Spleen (tissue), 11 donors: ENCODE results near the gene LSM2. TPM values are rescaled to one million over a fixed set of nuclear protein-coding genes. Genes with fewer than 3 reads are reported as not detected.
A peak's percentile ranks its signal among the peaks of the same experiment; 100 is the strongest.

Source experiments
- DNase-seq: peaks from one replicate; pipeline ENCODE4 v3.0.0-alpha.2; 2020
- H3K27ac ChIP-seq, 8 donors: fragments of 200-600 bp; sonication (generic) in 7 of 8; 1 replicate in 4 of 8; 2 replicates in 4 of 8; pipeline versions ENCODE4 v1.5.0 to v1.8.0; 2016 to 2021; ENCODE audit warnings: inconsistent platforms in 4 of 8, mild to moderate bottlenecking in 4 of 8, moderate library complexity in 1 of 8
- H3K27me3 ChIP-seq, 7 donors: fragments of 200-600 bp; sonication (generic) in 6 of 7; replicated peaks in 1 of 7; 1 replicate in 4 of 7; 2 replicates in 3 of 7; pipeline versions ENCODE4 v1.5.0 to v1.8.0; 2016 to 2021; ENCODE audit warnings: inconsistent platforms in 3 of 7, mild to moderate bottlenecking in 1 of 7
- H3K36me3 ChIP-seq, 6 donors: fragments of 200-600 bp; sonication (generic) in 5 of 6; 1 replicate in 4 of 6; 2 replicates in 2 of 6; pipeline versions ENCODE4 v1.5.0 to v1.8.0; 2016 to 2021; ENCODE audit warnings: inconsistent platforms in 2 of 6
- H3K4me1 ChIP-seq, 6 donors: fragments of 200-600 bp; sonication (generic) in 5 of 6; 1 replicate in 3 of 6; 2 replicates in 3 of 6; pipeline versions ENCODE4 v1.5.0 to v1.8.0; 2016 to 2021; ENCODE audit warnings: inconsistent platforms in 3 of 6
- H3K4me3 ChIP-seq, 8 donors: fragments of 200-600 bp; sonication (generic) in 7 of 8; 1 replicate in 4 of 8; 2 replicates in 4 of 8; pipeline versions ENCODE4 v1.5.0 to v1.8.0; 2016 to 2021; ENCODE audit warnings: inconsistent platforms in 4 of 8, mild to moderate bottlenecking in 4 of 8, moderate library complexity in 2 of 8
- H3K9me3 ChIP-seq, 8 donors: fragments of 200-600 bp; sonication (generic) in 7 of 8; 1 replicate in 4 of 8; 2 replicates in 4 of 8; pipeline versions ENCODE4 v1.5.0 to v1.8.0; 2016 to 2021; ENCODE audit warnings: inconsistent platforms in 4 of 8
- CTCF ChIP-seq, 11 experiments: fragments of 200-600 bp in 7 of 11; fragments of 450-650 bp in 4 of 11; sonication (generic) in 4 of 11; IDR thresholded peaks in 8 of 11; conservative IDR thresholded peaks in 3 of 11; 1 replicate in 7 of 11; 2 replicates in 4 of 11; pipeline versions ENCODE4 v1.4.0 to v1.8.0; 2016 to 2021; ENCODE audit warnings: antibody characterized with exemption in 11 of 11, inconsistent platforms in 4 of 11, mild to moderate bottlenecking in 1 of 11
- POLR2A ChIP-seq, 3 donors: fragments of 450-650 bp; IDR thresholded peaks; one replicate each; pipeline ENCODE4 v1.5.1; 2017; ENCODE audit warnings: antibody characterized with exemption in 3 of 3, mild to moderate bottlenecking in 1 of 3
- POLR2AphosphoS5 ChIP-seq, 3 donors: sonication (generic); formaldehyde crosslinking; IDR thresholded peaks; one replicate each; pipeline ENCODE4 v1.5.1; 2017; ENCODE audit warnings: antibody characterized with exemption in 3 of 3
- whole genome bisulfite sequencing, 5 donors: extraction: QIAGEN DNeasy Blood & Tissue Kit in 3 of 5; methylation state at CpG; one replicate each; pipeline versions ENCODE4 v1.1.5 to v1.1.7; 2013 to 2018; 5-methylcytosine and 5-hydroxymethylcytosine counted together
- intact Hi-C: fragments of 100-400 bp; cut with DNase I; formaldehyde crosslinking; loops from one replicate; pipeline ENCODE4 v1.15.0; 2023; ENCODE audit warnings: low total_unique reads
- polyA plus RNA-seq, 3 donors: library from polyadenylated mRNA; stranded (reverse); fragments of 200-250 nt; gene quantifications; one replicate each; pipeline ENCODE4 v1.2.1, GENCODE V29; 2013
- small RNA-seq, 4 donors: library from RNA; depleted of rRNA; stranded (forward); fragments of <200 nt; gene quantifications; one replicate each; pipeline ENCODE3, GENCODE V24; 2016
- total RNA-seq, 7 donors: library from RNA; depleted of rRNA in 3 of 7; stranded (reverse); fragments of >200 nt in 3 of 7; fragmentation: NEBNext Ultra II Directional in 4 of 7; extraction: Animal tissue kit (Norgen Biotek cat#: 25700) in 4 of 7; gene quantifications; one replicate each; pipeline versions ENCODE4 v1.1.0 to v1.2.1, GENCODE V29; 2016 to 2021
- donor health status: healthy with polysubstance abuse.
- donor health status: DM: no; HTN: no; CAD: no; lungs with moderate emphysema.
- donor health status: DM: no; HTN: no; CAD: no.
- donor health status: Bipolar disorder and iron deficiency.
- donor health status: healthy.
- donor health status: DM: no; HTN: no; CAD: no.
- donor health status: DM: yes; HTN: yes; CAD: no.

LSM2 gene
- total and polyA plus RNA-seq, 10 donors, result 35.9 to 98.9 (median 51.6) TPM

GRCh38 chr6:31750411-31751022 lies 56.2 kb downstream of the LSM2 start:
- DNase-seq, result no peak
- Histone ChIP-seq H3K4me3 (no peak overlapping the region), H3K9me3 (no peaks in the 10 kb centered on the region), H3K27ac (no peak overlapping the region), H3K36me3 (peaks cover 0 to 4% (median 0%) of the 10 kb centered on the region in 6 donors), H3K4me1 (no peaks in the 10 kb centered on the region), H3K27me3 (no peaks in the 10 kb centered on the region)
- TF ChIP-seq CTCF (IDR thresholded peaks at IDR 0.05 in 8 of 11, conservative IDR thresholded peaks at IDR 0.05 in 3 of 11) (no peak), POLR2A (IDR thresholded peaks at IDR 0.05) (no peak), POLR2AphosphoS5 (IDR thresholded peaks at IDR 0.05) (no peak)
- WGBS, 5 donors, result 93 to 96% (median 94%) methylated on average over 7 of the region's 7 CpGs
- intact Hi-C loops, result no loop called here

- intact Hi-C loops, result no loop called here
- Histone ChIP-seq H3K9me3 (no peaks in the 10 kb centered on the region), H3K27me3 (no peaks in the 10 kb centered on the region), H3K4me1 (no peaks in the 10 kb centered on the region), H3K27ac (no peak overlapping the region), H3K4me3 (no peak overlapping the region), H3K36me3 (peaks cover 0 to 4% (median 0%) of the 10 kb centered on the region in 6 donors)
- TF ChIP-seq POLR2AphosphoS5 (IDR thresholded peaks at IDR 0.05) (no peak), CTCF (IDR thresholded peaks at IDR 0.05 in 8 of 11, conservative IDR thresholded peaks at IDR 0.05 in 3 of 11) (no peak), POLR2A (IDR thresholded peaks at IDR 0.05) (no peak)
- 86 to 97% (median 96%) methylated on average over 8 of the region's 8 CpGs for WGBS, 5 donors
- peak; percentile 18 for DNase-seq
These were observed 57.3 kb downstream of the LSM2 start for GRCh38 chr6:31749301-31750036.

Small RNAs within 50 kb of the gene (small RNA-seq; reads per million reads assigned to genes)
- gene MSH5-SAPCD1 (0 reads per million in 4 donors), gene RF00019 (0 reads per million in 4 donors), gene RNU6-850P (0 reads per million in 4 donors), gene SAPCD1 (0 reads per million in 4 donors), gene SNORD48 (434 to 1,657 (median 726) reads per million in 4 donors), gene SNORD52 (0 reads per million in 4 donors)

Other genes starting within 250 kb of the LSM2 start
Only the 30 nearest of the 40 such genes appear.
- gene BAG6, start 154.3 kb downstream of the LSM2 start, total RNA-seq, result 100 to 1,000 TPM; 211 to 328 (median 260) TPM
- gene BAG6, start 154.3 kb downstream of the LSM2 start, polyA plus RNA-seq, result 100 to 1,000 TPM; 195 to 311 (median 310) TPM
- 1 to 10 TPM in 6 of 7 donors, under 1 TPM in 1; 0.66 to 3.9 (median 2.5) TPM for gene APOM, start 151.1 kb downstream of the LSM2 start, total RNA-seq
- 1 to 10 TPM; 4.7 to 9.7 (median 7.5) TPM for gene APOM, start 151.1 kb downstream of the LSM2 start, polyA plus RNA-seq
- gene C6orf47, start 146.2 kb downstream of the LSM2 start, total RNA-seq, result 10 to 100 TPM; 24.1 to 37.4 (median 28.6) TPM
- gene C6orf47, start 146.2 kb downstream of the LSM2 start, polyA plus RNA-seq, result 10 to 100 TPM; 12.2 to 22.6 (median 13.4) TPM
- 10 to 100 TPM; 12.7 to 21.3 (median 17.4) TPM for gene GPANK1, start 142.0 kb downstream of the LSM2 start, total RNA-seq
- gene GPANK1, start 142.0 kb downstream of the LSM2 start, polyA plus RNA-seq, result 10 to 100 TPM; 12.4 to 19.2 (median 14.8) TPM
- gene CSNK2B, start 140.9 kb downstream of the LSM2 start, total RNA-seq, result 100 to 1,000 TPM; 122 to 294 (median 150) TPM
- gene CSNK2B, start 140.9 kb downstream of the LSM2 start, polyA plus RNA-seq, result 100 to 1,000 TPM; 132 to 163 (median 139) TPM
- 10 to 100 TPM; 11.0 to 25.3 (median 16.3) TPM for gene LY6G5B, start 137.0 kb downstream of the LSM2 start, total RNA-seq
- gene LY6G5B, start 137.0 kb downstream of the LSM2 start, polyA plus RNA-seq, result 1 to 10 TPM; 3.0 to 5.8 (median 3.7) TPM
- gene LY6G5C, start 125.9 kb downstream of the LSM2 start, total RNA-seq, result 1 to 10 TPM; 3.3 to 7.9 (median 5.8) TPM
- 1 to 10 TPM; 3.3 to 4.3 (median 3.5) TPM for gene LY6G5C, start 125.9 kb downstream of the LSM2 start, polyA plus RNA-seq
- 10 to 100 TPM; 55.8 to 80.7 (median 71.1) TPM for gene ABHD16A, start 103.6 kb downstream of the LSM2 start, total RNA-seq
- gene ABHD16A, start 103.6 kb downstream of the LSM2 start, polyA plus RNA-seq, result 10 to 100 TPM; 30.2 to 42.3 (median 34.4) TPM
- 1 to 10 TPM; 1.6 to 4.9 (median 2.2) TPM for gene LY6G6F, start 100.1 kb downstream of the LSM2 start, total RNA-seq
- under 1 TPM; 0.11 to 0.68 (median 0.35) TPM for gene LY6G6F, start 100.1 kb downstream of the LSM2 start, polyA plus RNA-seq
- not detected for gene LY6G6D, start 91.6 kb downstream of the LSM2 start, total RNA-seq
- not detected for gene LY6G6D, start 91.6 kb downstream of the LSM2 start, polyA plus RNA-seq
- gene LY6G6C, start 85.2 kb downstream of the LSM2 start, total RNA-seq, result under 1 TPM in 2 of 7 donors, not detected in 5; 0.49 to 0.77 TPM
- gene LY6G6C, start 85.2 kb downstream of the LSM2 start, polyA plus RNA-seq, result not detected
- 10 to 100 TPM in 4 of 7 donors, 1 to 10 TPM in 3; 7.9 to 15.1 (median 10.6) TPM for gene MPIG6B, start 83.6 kb downstream of the LSM2 start, total RNA-seq
- gene MPIG6B, start 83.6 kb downstream of the LSM2 start, polyA plus RNA-seq, result under 1 TPM; 0.46 to 0.61 (median 0.48) TPM
- 100 to 1,000 TPM in 1 of 7 donors, 10 to 100 TPM in 6; 63.0 to 116 (median 72.3) TPM for gene DDAH2, start 77.7 kb downstream of the LSM2 start, total RNA-seq
- gene DDAH2, start 77.7 kb downstream of the LSM2 start, polyA plus RNA-seq, result 10 to 100 TPM; 67.1 to 84.7 (median 81.0) TPM
- gene CLIC1, start 70.4 kb downstream of the LSM2 start, total RNA-seq, result 100 to 1,000 TPM; 296 to 392 (median 326) TPM
- 100 to 1,000 TPM; 321 to 447 (median 388) TPM for gene CLIC1, start 70.4 kb downstream of the LSM2 start, polyA plus RNA-seq
- gene MSH5, start 67.0 kb downstream of the LSM2 start, total RNA-seq, result 10 to 100 TPM; 20.2 to 35.2 (median 27.6) TPM
- 10 to 100 TPM; 11.2 to 26.7 (median 23.1) TPM for gene MSH5, start 67.0 kb downstream of the LSM2 start, polyA plus RNA-seq
- 10 to 100 TPM in 1 of 7 donors, 1 to 10 TPM in 5, not detected in 1; 3.6 to 11.8 (median 5.3) TPM for gene SAPCD1, start 44.3 kb downstream of the LSM2 start, total RNA-seq
- 10 to 100 TPM in 1 of 3 donors, 1 to 10 TPM in 2; 7.5 to 14.2 (median 8.3) TPM for gene SAPCD1, start 44.3 kb downstream of the LSM2 start, polyA plus RNA-seq
- gene VWA7, start 29.6 kb downstream of the LSM2 start, total RNA-seq, result 1 to 10 TPM in 4 of 7 donors, under 1 TPM in 2, not detected in 1; 0.68 to 2.6 (median 1.3) TPM
- gene VWA7, start 29.6 kb downstream of the LSM2 start, polyA plus RNA-seq, result 1 to 10 TPM in 1 of 3 donors, under 1 TPM in 2; 0.09 to 1.2 (median 0.11) TPM
- 10 to 100 TPM; 32.4 to 97.3 (median 62.5) TPM for gene VARS1, start 11.2 kb downstream of the LSM2 start, total RNA-seq
- gene VARS1, start 11.2 kb downstream of the LSM2 start, polyA plus RNA-seq, result 10 to 100 TPM; 31.1 to 49.0 (median 38.3) TPM
- 1 to 10 TPM; 2.6 to 3.7 (median 3.1) TPM for gene HSPA1L, start 8.3 kb upstream of the LSM2 start, total RNA-seq
- 1 to 10 TPM in 2 of 3 donors, under 1 TPM in 1; 0.93 to 1.9 (median 1.0) TPM for gene HSPA1L, start 8.3 kb upstream of the LSM2 start, polyA plus RNA-seq
- gene HSPA1A, start 8.6 kb upstream of the LSM2 start, total RNA-seq, result 100 to 1,000 TPM in 6 of 7 donors, 10 to 100 TPM in 1; 97.7 to 384 (median 127) TPM
- gene HSPA1A, start 8.6 kb upstream of the LSM2 start, polyA plus RNA-seq, result 10 to 100 TPM; 16.4 to 58.5 (median 27.7) TPM
- 100 to 1,000 TPM in 1 of 7 donors, 10 to 100 TPM in 6; 40.4 to 372 (median 48.3) TPM for gene HSPA1B, start 20.8 kb upstream of the LSM2 start, total RNA-seq
- 10 to 100 TPM in 1 of 3 donors, 1 to 10 TPM in 2; 7.4 to 20.6 (median 8.7) TPM for gene HSPA1B, start 20.8 kb upstream of the LSM2 start, polyA plus RNA-seq
- 10 to 100 TPM; 28.6 to 60.7 (median 39.0) TPM for gene NEU1, start 55.9 kb upstream of the LSM2 start, total RNA-seq
- gene NEU1, start 55.9 kb upstream of the LSM2 start, polyA plus RNA-seq, result 10 to 100 TPM; 14.0 to 22.6 (median 19.4) TPM
- gene SLC44A4, start 72.0 kb upstream of the LSM2 start, total RNA-seq, result 1 to 10 TPM; 1.0 to 5.9 (median 3.3) TPM
- gene SLC44A4, start 72.0 kb upstream of the LSM2 start, polyA plus RNA-seq, result under 1 TPM; 0.20 to 0.83 (median 0.26) TPM
- gene EHMT2, start 90.7 kb upstream of the LSM2 start, total RNA-seq, result 10 to 100 TPM; 38.6 to 60.7 (median 49.0) TPM
- 10 to 100 TPM; 36.5 to 66.1 (median 57.7) TPM for gene EHMT2, start 90.7 kb upstream of the LSM2 start, polyA plus RNA-seq
- gene ZBTB12, start 95.1 kb upstream of the LSM2 start, total RNA-seq, result 1 to 10 TPM; 1.3 to 4.6 (median 4.2) TPM
- gene ZBTB12, start 95.1 kb upstream of the LSM2 start, polyA plus RNA-seq, result 1 to 10 TPM; 1.5 to 4.3 (median 2.4) TPM
- gene C2, start 120.8 kb upstream of the LSM2 start, total RNA-seq, result 100 to 1,000 TPM in 2 of 7 donors, 10 to 100 TPM in 5; 62.5 to 173 (median 83.2) TPM
- 10 to 100 TPM; 17.2 to 28.4 (median 25.4) TPM for gene C2, start 120.8 kb upstream of the LSM2 start, polyA plus RNA-seq
- 10 to 100 TPM in 6 of 7 donors, 1 to 10 TPM in 1; 5.4 to 35.8 (median 20.1) TPM for gene CFB, start 139.1 kb upstream of the LSM2 start, total RNA-seq
- 10 to 100 TPM; 24.1 to 31.2 (median 24.3) TPM for gene CFB, start 139.1 kb upstream of the LSM2 start, polyA plus RNA-seq
- gene NELFE, start 152.0 kb upstream of the LSM2 start, total RNA-seq, result 10 to 100 TPM; 37.4 to 50.7 (median 44.8) TPM
- gene NELFE, start 152.0 kb upstream of the LSM2 start, polyA plus RNA-seq, result 10 to 100 TPM; 35.0 to 47.1 (median 45.3) TPM
- gene SKIC2, start 152.2 kb upstream of the LSM2 start, total RNA-seq, result 100 to 1,000 TPM in 1 of 7 donors, 10 to 100 TPM in 6; 52.1 to 102 (median 75.7) TPM
- gene SKIC2, start 152.2 kb upstream of the LSM2 start, polyA plus RNA-seq, result 100 to 1,000 TPM in 2 of 3 donors, 10 to 100 TPM in 1; 61.8 to 107 (median 102) TPM
- 10 to 100 TPM; 21.0 to 34.3 (median 26.2) TPM for gene DXO, start 165.2 kb upstream of the LSM2 start, total RNA-seq
- 10 to 100 TPM; 19.1 to 28.1 (median 26.3) TPM for gene DXO, start 165.2 kb upstream of the LSM2 start, polyA plus RNA-seq